ENCODE measurements around the gene MRPS6. TPM values are rescaled to one million over a fixed set of nuclear protein-coding genes. Genes with fewer than 3 reads are reported as not detected.

Gene MRPS6
- total RNA-seq, 4 donors from 2014 or later, result 19.5 to 44.0 (median 40.9) TPM

DNA sequence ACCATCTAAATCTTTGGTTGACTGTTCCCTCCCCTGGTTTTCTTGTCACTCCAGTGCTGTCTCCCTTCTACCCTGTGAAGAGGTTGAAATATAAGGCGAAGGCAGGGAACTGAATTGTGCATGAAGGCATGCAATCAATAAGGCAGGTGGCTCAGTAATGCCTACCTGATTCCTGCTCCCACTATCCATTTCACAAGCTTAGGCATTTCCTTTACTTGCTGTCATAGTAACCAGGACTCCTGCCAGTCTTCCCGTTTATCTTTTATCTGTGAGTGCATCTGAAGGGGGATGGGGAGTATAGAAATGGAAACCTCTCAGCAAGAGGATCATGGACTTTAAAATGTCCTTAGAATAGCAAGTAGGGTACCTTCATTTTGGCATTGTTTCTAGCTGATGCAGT lies 40.5 kb downstream of the MRPS6 start:
- TF ChIP-seq, protein P1, sequence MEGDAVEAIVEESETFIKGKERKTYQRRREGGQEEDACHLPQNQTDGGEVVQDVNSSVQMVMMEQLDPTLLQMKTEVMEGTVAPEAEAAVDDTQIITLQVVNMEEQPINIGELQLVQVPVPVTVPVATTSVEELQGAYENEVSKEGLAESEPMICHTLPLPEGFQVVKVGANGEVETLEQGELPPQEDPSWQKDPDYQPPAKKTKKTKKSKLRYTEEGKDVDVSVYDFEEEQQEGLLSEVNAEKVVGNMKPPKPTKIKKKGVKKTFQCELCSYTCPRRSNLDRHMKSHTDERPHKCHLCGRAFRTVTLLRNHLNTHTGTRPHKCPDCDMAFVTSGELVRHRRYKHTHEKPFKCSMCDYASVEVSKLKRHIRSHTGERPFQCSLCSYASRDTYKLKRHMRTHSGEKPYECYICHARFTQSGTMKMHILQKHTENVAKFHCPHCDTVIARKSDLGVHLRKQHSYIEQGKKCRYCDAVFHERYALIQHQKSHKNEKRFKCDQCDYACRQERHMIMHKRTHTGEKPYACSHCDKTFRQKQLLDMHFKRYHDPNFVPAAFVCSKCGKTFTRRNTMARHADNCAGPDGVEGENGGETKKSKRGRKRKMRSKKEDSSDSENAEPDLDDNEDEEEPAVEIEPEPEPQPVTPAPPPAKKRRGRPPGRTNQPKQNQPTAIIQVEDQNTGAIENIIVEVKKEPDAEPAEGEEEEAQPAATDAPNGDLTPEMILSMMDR (IDR thresholded peaks at IDR 0.05), result no peak
- no peak for TF ChIP-seq POLR2AphosphoS5 (IDR thresholded peaks at IDR 0.05)
- no peak for TF ChIP-seq EP300 (IDR thresholded peaks at IDR 0.05)
- TF ChIP-seq POLR2A (IDR thresholded peaks at IDR 0.05; ENCODE audit: low read depth), result no peak
- WGBS, result 57% methylated on average over 2 of the region's 2 CpGs
- H3K4me1 ChIP-seq, result peaks cover 4 to 10% (median 9%) of the 10 kb centered on the region in 4 donors
- H3K27ac ChIP-seq (replicated peaks in 1 of 4), result no peak overlapping the region
- no peaks in the 10 kb centered on the region for H3K9me3 ChIP-seq
- H3K27me3 ChIP-seq, result no peaks in the 10 kb centered on the region
- H3K36me3 ChIP-seq, result no peaks in the 10 kb centered on the region
- DNase-seq (ENCODE audit: extremely low spot score), result no peak
- no peak overlapping the region for H3K4me3 ChIP-seq
- intact Hi-C loops (cut with DNase I), result no loop called here

GRCh38 chr21:34115160-34115559 lies 41.8 kb downstream of the MRPS6 start:
- Histone ChIP-seq H3K27ac (replicated peaks in 1 of 4) (no peak overlapping the region), H3K9me3 (no peaks in the 10 kb centered on the region), H3K27me3 (no peaks in the 10 kb centered on the region), H3K4me1 (peaks cover 4 to 10% (median 9%) of the 10 kb centered on the region in 4 donors), H3K4me3 (no peak overlapping the region), H3K36me3 (no peaks in the 10 kb centered on the region)
- DNase-seq (ENCODE audit: extremely low spot score), result no peak
- intact Hi-C loops (cut with DNase I), result no loop called here
- TF ChIP-seq POLR2AphosphoS5 (IDR thresholded peaks at IDR 0.05), result no peak
- TF ChIP-seq EP300 (IDR thresholded peaks at IDR 0.05), result no peak
- no peak for TF ChIP-seq POLR2A (IDR thresholded peaks at IDR 0.05; ENCODE audit: low read depth)
- TF ChIP-seq, protein P1 (IDR thresholded peaks at IDR 0.05), result no peak
- 73% methylated on average over 1 of the region's 1 CpG for WGBS

- TF ChIP-seq, protein P1 (IDR thresholded peaks at IDR 0.05), result no peak
- TF ChIP-seq POLR2AphosphoS5 (IDR thresholded peaks at IDR 0.05) (no peak), EP300 (IDR thresholded peaks at IDR 0.05) (no peak)
- Histone ChIP-seq H3K27ac (replicated peaks in 1 of 4) (no peak overlapping the region), H3K4me1 (peaks cover 6 to 13% (median 8%) of the 10 kb centered on the region in 4 donors), H3K27me3 (no peaks in the 10 kb centered on the region), H3K9me3 (no peaks in the 10 kb centered on the region), H3K4me3 (no peak overlapping the region), H3K36me3 (no peaks in the 10 kb centered on the region)
- 93% methylated on average over 3 of the region's 3 CpGs for WGBS
- intact Hi-C loops (cut with DNase I), result no loop called here
- no peak for DNase-seq (ENCODE audit: extremely low spot score)
Observed at GRCh38 chr21:34116569-34116968, 43.2 kb downstream of the MRPS6 start.

DNA sequence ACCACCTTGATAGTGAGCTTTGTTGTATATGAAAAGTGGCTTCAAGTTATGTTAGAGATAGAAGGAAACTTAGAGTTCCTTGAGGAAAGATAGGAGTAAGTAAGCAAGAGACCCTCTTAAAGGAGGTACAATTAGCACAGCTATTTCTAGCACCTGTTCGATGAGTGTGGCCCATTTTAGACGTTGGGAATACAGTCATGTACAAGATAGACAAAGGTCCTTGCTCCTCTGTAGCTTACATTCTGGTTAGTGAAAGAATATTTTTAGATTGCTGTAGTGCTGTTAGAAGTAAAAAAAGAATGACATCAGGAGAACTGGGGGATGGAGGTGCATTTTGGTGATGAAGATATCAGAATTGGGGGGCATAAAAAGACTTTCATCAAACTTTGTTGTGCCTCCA lies 47.5 kb downstream of the MRPS6 start:
- 89% methylated on average over 2 of the region's 2 CpGs for WGBS
- Histone ChIP-seq H3K4me3 (no peak overlapping the region), H3K27me3 (no peaks in the 10 kb centered on the region), H3K9me3 (no peaks in the 10 kb centered on the region), H3K4me1 (peaks cover 5 to 28% (median 20%) of the 10 kb centered on the region in 4 donors), H3K36me3 (peaks cover 0 to 9% (median 4%) of the 10 kb centered on the region in 4 donors), H3K27ac (replicated peaks in 1 of 4) (no peak overlapping the region)
- DNase-seq (ENCODE audit: extremely low spot score), result no peak
- intact Hi-C loops (cut with DNase I), result no loop called here
- TF ChIP-seq POLR2A (IDR thresholded peaks at IDR 0.05; ENCODE audit: low read depth), result no peak
- no peak for TF ChIP-seq EP300 (IDR thresholded peaks at IDR 0.05)
- TF ChIP-seq POLR2AphosphoS5 (IDR thresholded peaks at IDR 0.05), result no peak
- TF ChIP-seq, protein P1 (IDR thresholded peaks at IDR 0.05), result no peak

DNA sequence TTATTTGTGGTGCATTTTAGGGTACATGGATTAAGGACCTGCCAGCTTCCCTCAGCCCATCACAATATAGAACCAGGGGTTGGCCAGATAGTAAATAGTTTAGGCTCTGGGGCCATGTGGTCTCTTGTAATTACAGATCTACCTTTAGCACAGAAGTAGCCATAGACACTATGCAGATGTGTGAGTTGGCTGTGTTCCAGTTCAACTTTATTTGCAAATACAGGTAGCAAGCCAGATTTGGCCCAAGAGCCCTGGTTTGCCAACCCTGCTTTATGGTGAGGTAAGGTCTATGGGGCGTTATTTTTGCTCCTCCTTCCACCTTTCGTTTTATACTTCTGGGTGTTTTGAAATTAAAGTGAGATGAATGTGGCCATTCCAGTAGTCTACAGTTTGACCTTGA lies 48.7 kb downstream of the MRPS6 start:
- Histone ChIP-seq H3K4me3 (no peak overlapping the region), H3K27ac (replicated peaks in 1 of 4) (no peak overlapping the region), H3K36me3 (peaks cover 0 to 16% (median 9%) of the 10 kb centered on the region in 4 donors), H3K9me3 (no peaks in the 10 kb centered on the region), H3K4me1 (peaks cover 5 to 39% (median 32%) of the 10 kb centered on the region in 4 donors), H3K27me3 (no peaks in the 10 kb centered on the region)
- 92% methylated on average over 2 of the region's 2 CpGs for WGBS
- intact Hi-C loops (cut with DNase I), result no loop called here
- DNase-seq (ENCODE audit: extremely low spot score), result no peak
- TF ChIP-seq EP300 (IDR thresholded peaks at IDR 0.05) (no peak), POLR2A (IDR thresholded peaks at IDR 0.05; ENCODE audit: low read depth) (no peak), POLR2AphosphoS5 (IDR thresholded peaks at IDR 0.05) (no peak)

Measured in esophagus muscularis mucosa (tissue), 4 donors.